ENCODE measurements around the gene MPND. TPM values are rescaled to one million over a fixed set of nuclear protein-coding genes. Genes with fewer than 3 reads are reported as not detected.

MPND gene
- total and polyA plus RNA-seq, 5 donors from 2014 or later: 4.9 to 12.2 (median 5.9) TPM

DNA sequence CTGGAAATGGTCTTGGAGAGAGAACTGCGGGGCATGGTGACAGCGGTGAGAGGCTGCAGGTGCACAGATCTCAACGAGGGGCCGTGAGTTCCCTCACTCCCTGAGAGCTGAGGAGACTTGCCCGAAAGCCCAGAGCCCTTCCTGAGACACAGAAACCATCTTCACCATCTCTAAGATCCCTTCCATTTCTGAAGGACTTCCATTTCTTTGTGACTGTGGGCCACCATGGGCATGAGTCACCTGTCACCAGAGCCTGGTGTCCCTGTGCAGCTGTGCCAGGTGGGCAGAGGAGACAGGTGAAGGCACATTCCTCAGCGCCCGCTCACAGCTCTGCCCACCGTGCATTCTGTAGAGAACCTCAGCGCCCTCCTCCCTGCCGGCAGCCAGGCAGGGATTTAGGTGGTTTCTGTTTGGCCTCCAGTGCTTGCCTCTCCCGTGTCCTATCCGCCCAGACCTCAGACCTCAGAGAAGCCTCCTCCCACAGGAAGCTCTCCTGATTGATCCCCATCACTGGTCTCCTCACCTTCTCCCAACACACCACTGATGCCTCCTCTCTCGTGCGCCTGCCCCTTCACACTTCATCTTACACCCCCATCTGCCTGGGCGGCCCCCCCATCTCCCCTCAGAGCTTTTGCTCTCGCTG, 32.8 kb downstream of the MPND start:
- peak overlapping the region in 2 of 4 donors; percentile 38 to 47 for H3K4me3 Mint-ChIP-seq
- ATAC-seq (ENCODE audit: low read depth in 2 of 2) (no peak), DNase-seq (no peak)
- no peaks in the 10 kb centered on the region for H3K9me3 ChIP-seq (ENCODE audit: control insufficient read depth in 2 of 2, low read length in 2 of 2)
- peaks cover 4% of the 10 kb centered on the region for H3K36me3 ChIP-seq (ENCODE audit: control insufficient read depth, insufficient read depth, low read length)
- H3K27me3 Mint-ChIP-seq: no peaks in the 10 kb centered on the region
- peak overlapping the region in 2 of 3 donors; percentile 79 to 82 for H3K27ac Mint-ChIP-seq
- H3K9me3 Mint-ChIP-seq: no peaks in the 10 kb centered on the region
- peaks cover 69% of the 10 kb centered on the region for H3K4me1 ChIP-seq (ENCODE audit: control insufficient read depth, insufficient read depth, low read length, poor library complexity, severe bottlenecking)
- H3K4me3 ChIP-seq (ENCODE audit: low read depth, low read length): no peak overlapping the region
- H3K27ac ChIP-seq (ENCODE audit: insufficient read depth, low read length, poor library complexity, severe bottlenecking): no peak overlapping the region
- peaks cover 5% of the 10 kb centered on the region for H3K36me3 Mint-ChIP-seq
- H3K27me3 ChIP-seq (ENCODE audit: control insufficient read depth, insufficient read depth, low read length): no peaks in the 10 kb centered on the region
- H3K4me1 Mint-ChIP-seq: peaks cover 4 to 74% (median 26%) of the 10 kb centered on the region in 4 donors

GRCh38 chr19:4376671-4376990, 33.3 kb downstream of the MPND start:
- no peak for DNase-seq
- Mint-ChIP-seq H3K27ac (peak overlapping the region; percentile 79 to 92 (median 82)), H3K4me3 (peak overlapping the region in 2 of 4 donors; percentile 38 to 47), H3K27me3 (no peaks in the 10 kb centered on the region), H3K9me3 (no peaks in the 10 kb centered on the region), H3K36me3 (peaks cover 5% of the 10 kb centered on the region), H3K4me1 (peaks cover 4 to 73% (median 29%) of the 10 kb centered on the region in 4 donors)
- peaks cover 4% of the 10 kb centered on the region for H3K36me3 ChIP-seq (ENCODE audit: control insufficient read depth, insufficient read depth, low read length)
- no peaks in the 10 kb centered on the region for H3K9me3 ChIP-seq (ENCODE audit: control insufficient read depth in 2 of 2, low read length in 2 of 2)
- no peak overlapping the region for H3K4me3 ChIP-seq (ENCODE audit: low read depth, low read length)
- no peaks in the 10 kb centered on the region for H3K27me3 ChIP-seq (ENCODE audit: control insufficient read depth, insufficient read depth, low read length)
- H3K27ac ChIP-seq (ENCODE audit: insufficient read depth, low read length, poor library complexity, severe bottlenecking): no peak overlapping the region
- no peak for ATAC-seq (ENCODE audit: low read depth in 2 of 2)
- H3K4me1 ChIP-seq (ENCODE audit: control insufficient read depth, insufficient read depth, low read length, poor library complexity, severe bottlenecking): peaks cover 68% of the 10 kb centered on the region

GRCh38 chr19:4376991-4377781, 33.8 kb downstream of the MPND start:
- Histone ChIP-seq H3K9me3 (ENCODE audit: control insufficient read depth in 2 of 2, low read length in 2 of 2) (no peaks in the 10 kb centered on the region), H3K4me3 (ENCODE audit: low read depth, low read length) (no peak overlapping the region), H3K36me3 (ENCODE audit: control insufficient read depth, insufficient read depth, low read length) (peaks cover 4% of the 10 kb centered on the region), H3K27me3 (ENCODE audit: control insufficient read depth, insufficient read depth, low read length) (no peaks in the 10 kb centered on the region), H3K27ac (ENCODE audit: insufficient read depth, low read length, poor library complexity, severe bottlenecking) (no peak overlapping the region), H3K4me1 (ENCODE audit: control insufficient read depth, insufficient read depth, low read length, poor library complexity, severe bottlenecking) (peaks cover 64% of the 10 kb centered on the region)
- no peaks in the 10 kb centered on the region for H3K9me3 Mint-ChIP-seq
- peaks cover 4 to 71% (median 31%) of the 10 kb centered on the region in 4 donors for H3K4me1 Mint-ChIP-seq
- no peak overlapping the region for H3K4me3 Mint-ChIP-seq
- H3K27me3 Mint-ChIP-seq: no peaks in the 10 kb centered on the region
- ATAC-seq (ENCODE audit: low read depth in 2 of 2) (no peak), DNase-seq (no peak)
- H3K36me3 Mint-ChIP-seq: peaks cover 5% of the 10 kb centered on the region
- H3K27ac Mint-ChIP-seq: peak overlapping the region; percentile 49 to 92 (median 79)

GRCh38 chr19:4378886-4379285, 35.5 kb downstream of the MPND start:
- peaks cover 5% of the 10 kb centered on the region for H3K36me3 Mint-ChIP-seq
- no peak for ATAC-seq (ENCODE audit: low read depth in 2 of 2)
- Histone ChIP-seq H3K9me3 (ENCODE audit: control insufficient read depth in 2 of 2, low read length in 2 of 2) (no peaks in the 10 kb centered on the region), H3K4me1 (ENCODE audit: control insufficient read depth, insufficient read depth, low read length, poor library complexity, severe bottlenecking) (peaks cover 61% of the 10 kb centered on the region), H3K27ac (ENCODE audit: insufficient read depth, low read length, poor library complexity, severe bottlenecking) (peak overlapping the region; percentile 81), H3K27me3 (ENCODE audit: control insufficient read depth, insufficient read depth, low read length) (no peaks in the 10 kb centered on the region), H3K36me3 (ENCODE audit: control insufficient read depth, insufficient read depth, low read length) (peaks cover 8% of the 10 kb centered on the region), H3K4me3 (ENCODE audit: low read depth, low read length) (peak overlapping the region; percentile 79)
- no peak for DNase-seq
- peak overlapping the region; percentile 81 to 92 (median 88) for H3K4me3 Mint-ChIP-seq
- H3K9me3 Mint-ChIP-seq: no peaks in the 10 kb centered on the region
- H3K27me3 Mint-ChIP-seq: no peaks in the 10 kb centered on the region
- peak overlapping the region; percentile 92 to 99 (median 98) for H3K27ac Mint-ChIP-seq
- H3K4me1 Mint-ChIP-seq: peaks cover 4 to 69% (median 32%) of the 10 kb centered on the region in 4 donors

DNA sequence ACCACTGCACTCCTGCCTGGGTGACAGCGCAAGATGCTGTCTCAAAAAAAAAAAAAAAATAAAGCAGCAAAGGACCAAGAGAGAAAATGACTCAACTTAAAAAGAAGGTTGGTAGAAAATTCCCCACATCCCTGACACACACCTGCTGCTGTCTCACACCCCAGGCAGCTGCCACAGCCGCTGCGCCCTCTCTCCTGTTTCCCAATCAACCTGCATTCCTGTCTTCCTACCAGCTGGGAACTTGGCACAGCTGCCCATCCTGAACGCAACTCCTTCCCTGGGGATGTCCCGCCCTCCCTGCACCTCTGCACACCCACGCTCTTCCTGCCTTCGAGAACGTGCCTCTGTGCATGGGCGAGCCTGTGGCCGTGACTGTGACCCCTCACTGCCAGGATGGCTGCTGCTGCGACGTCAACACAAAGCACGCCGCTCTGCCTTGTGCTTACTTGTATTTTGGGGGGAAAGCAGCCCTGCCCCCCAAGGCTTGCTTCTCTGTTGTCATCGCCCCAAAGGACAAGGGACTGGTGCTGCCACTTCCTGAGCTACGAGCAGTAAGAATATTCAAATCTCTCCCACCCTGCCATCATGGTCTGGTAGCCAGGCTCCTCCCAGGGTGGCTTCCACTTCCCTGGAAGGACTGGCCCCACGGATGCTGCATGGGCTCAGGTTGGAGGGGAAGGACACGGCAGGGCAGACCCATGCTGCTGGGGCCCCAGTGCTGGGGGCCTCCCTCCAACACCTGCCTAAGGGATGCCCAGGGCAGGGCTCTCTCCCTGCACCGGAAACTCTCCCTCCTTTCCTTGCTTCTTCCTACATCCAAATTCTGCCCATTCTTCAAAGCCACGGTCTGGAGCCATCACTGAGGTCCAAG, 36.3 kb downstream of the MPND start:
- ATAC-seq (ENCODE audit: low read depth in 2 of 2) (peak; percentile 31 to 46), DNase-seq (peak in 2 of 3 donors; percentile 27 to 54)
- Histone ChIP-seq H3K9me3 (ENCODE audit: control insufficient read depth in 2 of 2, low read length in 2 of 2) (no peaks in the 10 kb centered on the region), H3K4me3 (ENCODE audit: low read depth, low read length) (peak overlapping the region; percentile 79), H3K27ac (ENCODE audit: insufficient read depth, low read length, poor library complexity, severe bottlenecking) (peak overlapping the region; percentile 81), H3K4me1 (ENCODE audit: control insufficient read depth, insufficient read depth, low read length, poor library complexity, severe bottlenecking) (peaks cover 56% of the 10 kb centered on the region), H3K27me3 (ENCODE audit: control insufficient read depth, insufficient read depth, low read length) (no peaks in the 10 kb centered on the region), H3K36me3 (ENCODE audit: control insufficient read depth, insufficient read depth, low read length) (peaks cover 14% of the 10 kb centered on the region)
- H3K27me3 Mint-ChIP-seq: no peaks in the 10 kb centered on the region
- peaks cover 5% of the 10 kb centered on the region for H3K36me3 Mint-ChIP-seq
- H3K27ac Mint-ChIP-seq: peak overlapping the region; percentile 92 to 99 (median 98)
- peaks cover 4 to 66% (median 33%) of the 10 kb centered on the region in 4 donors for H3K4me1 Mint-ChIP-seq
- no peaks in the 10 kb centered on the region for H3K9me3 Mint-ChIP-seq
- peak overlapping the region; percentile 81 to 92 (median 88) for H3K4me3 Mint-ChIP-seq

GRCh38 chr19:4380254-4380727, 36.9 kb downstream of the MPND start:
- H3K9me3 Mint-ChIP-seq: no peaks in the 10 kb centered on the region
- H3K4me1 Mint-ChIP-seq: peaks cover 4 to 68% (median 33%) of the 10 kb centered on the region in 4 donors
- peak; percentile 87 to 91 for ATAC-seq (ENCODE audit: low read depth in 2 of 2)
- H3K4me3 ChIP-seq (ENCODE audit: low read depth, low read length): peak overlapping the region; percentile 79
- H3K27ac Mint-ChIP-seq: peak overlapping the region; percentile 92 to 99 (median 98)
- peak; percentile 41 to 85 (median 64) for DNase-seq
- peak overlapping the region; percentile 81 to 92 (median 88) for H3K4me3 Mint-ChIP-seq
- no peaks in the 10 kb centered on the region for H3K9me3 ChIP-seq (ENCODE audit: control insufficient read depth in 2 of 2, low read length in 2 of 2)
- no peaks in the 10 kb centered on the region for H3K27me3 ChIP-seq (ENCODE audit: control insufficient read depth, insufficient read depth, low read length)
- peaks cover 20% of the 10 kb centered on the region for H3K36me3 ChIP-seq (ENCODE audit: control insufficient read depth, insufficient read depth, low read length)
- peak overlapping the region; percentile 81 for H3K27ac ChIP-seq (ENCODE audit: insufficient read depth, low read length, poor library complexity, severe bottlenecking)
- H3K36me3 Mint-ChIP-seq: peaks cover 5% of the 10 kb centered on the region
- peaks cover 54% of the 10 kb centered on the region for H3K4me1 ChIP-seq (ENCODE audit: control insufficient read depth, insufficient read depth, low read length, poor library complexity, severe bottlenecking)
- H3K27me3 Mint-ChIP-seq: no peaks in the 10 kb centered on the region

GRCh38 chr19:4385291-4386040, 42.1 kb downstream of the MPND start:
- Histone ChIP-seq H3K4me3 (ENCODE audit: low read depth, low read length) (no peak overlapping the region), H3K4me1 (ENCODE audit: control insufficient read depth, insufficient read depth, low read length, poor library complexity, severe bottlenecking) (peaks cover 12% of the 10 kb centered on the region), H3K36me3 (ENCODE audit: control insufficient read depth, insufficient read depth, low read length) (peaks cover 36% of the 10 kb centered on the region), H3K27ac (ENCODE audit: insufficient read depth, low read length, poor library complexity, severe bottlenecking) (no peak overlapping the region), H3K9me3 (ENCODE audit: control insufficient read depth in 2 of 2, low read length in 2 of 2) (no peaks in the 10 kb centered on the region), H3K27me3 (ENCODE audit: control insufficient read depth, insufficient read depth, low read length) (no peaks in the 10 kb centered on the region)
- no peaks in the 10 kb centered on the region for H3K9me3 Mint-ChIP-seq
- DNase-seq (no peak), ATAC-seq (ENCODE audit: low read depth in 2 of 2) (no peak)
- no peak overlapping the region for H3K27ac Mint-ChIP-seq
- H3K36me3 Mint-ChIP-seq: peaks cover 3% of the 10 kb centered on the region
- no peak overlapping the region for H3K4me3 Mint-ChIP-seq
- H3K4me1 Mint-ChIP-seq: peaks cover 0 to 43% (median 25%) of the 10 kb centered on the region in 4 donors
- H3K27me3 Mint-ChIP-seq: no peaks in the 10 kb centered on the region

All from CD4-positive, CD25-positive, alpha-beta regulatory T cell (primary cell).